Measurements from ENCODE around the gene ADPRM. TPM values are rescaled to one million over a fixed set of nuclear protein-coding genes. Genes with fewer than 3 reads are reported as not detected.

The ADPRM gene
- total RNA-seq, 1 experiment from 2014 or later: 2.9 TPM

DNA sequence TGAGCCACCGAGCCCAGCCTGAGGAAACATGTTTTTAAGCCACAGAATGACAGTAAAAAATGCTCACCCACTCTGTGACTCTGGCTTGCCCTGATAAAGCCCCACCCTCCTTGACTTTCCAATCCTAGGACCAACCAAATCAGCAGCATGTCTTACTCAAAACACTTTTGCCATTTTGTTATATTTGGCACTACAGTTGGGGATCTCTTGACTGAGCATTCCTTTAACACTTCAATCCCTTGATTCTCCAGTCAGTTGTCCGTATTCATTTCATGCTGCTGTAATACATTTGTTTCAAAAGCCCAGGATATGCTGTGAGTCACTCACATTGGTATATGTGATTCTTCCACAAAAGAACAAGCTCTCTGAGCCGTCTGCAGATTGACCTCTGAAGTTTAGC lies 48.4 kb upstream of the ADPRM start:
- ATAC-seq (no peak), DNase-seq (no peak)
- TF ChIP-seq EZH2 (IDR thresholded peaks at IDR 0.05; ENCODE audit: low read length, unreplicated experiment) (no peak), EZH2phosphoT487 (IDR thresholded peaks at IDR 0.05; ENCODE audit: borderline replicate concordance, low read length) (no peak)
- TF ChIP-seq, protein P1, sequence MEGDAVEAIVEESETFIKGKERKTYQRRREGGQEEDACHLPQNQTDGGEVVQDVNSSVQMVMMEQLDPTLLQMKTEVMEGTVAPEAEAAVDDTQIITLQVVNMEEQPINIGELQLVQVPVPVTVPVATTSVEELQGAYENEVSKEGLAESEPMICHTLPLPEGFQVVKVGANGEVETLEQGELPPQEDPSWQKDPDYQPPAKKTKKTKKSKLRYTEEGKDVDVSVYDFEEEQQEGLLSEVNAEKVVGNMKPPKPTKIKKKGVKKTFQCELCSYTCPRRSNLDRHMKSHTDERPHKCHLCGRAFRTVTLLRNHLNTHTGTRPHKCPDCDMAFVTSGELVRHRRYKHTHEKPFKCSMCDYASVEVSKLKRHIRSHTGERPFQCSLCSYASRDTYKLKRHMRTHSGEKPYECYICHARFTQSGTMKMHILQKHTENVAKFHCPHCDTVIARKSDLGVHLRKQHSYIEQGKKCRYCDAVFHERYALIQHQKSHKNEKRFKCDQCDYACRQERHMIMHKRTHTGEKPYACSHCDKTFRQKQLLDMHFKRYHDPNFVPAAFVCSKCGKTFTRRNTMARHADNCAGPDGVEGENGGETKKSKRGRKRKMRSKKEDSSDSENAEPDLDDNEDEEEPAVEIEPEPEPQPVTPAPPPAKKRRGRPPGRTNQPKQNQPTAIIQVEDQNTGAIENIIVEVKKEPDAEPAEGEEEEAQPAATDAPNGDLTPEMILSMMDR (conservative IDR thresholded peaks at IDR 0.05; ENCODE audit: low read depth, low read length): no peak
- H3K4me1 ChIP-seq (ENCODE audit: insufficient read depth, low read length): no peaks in the 10 kb centered on the region
- H3K9me3 ChIP-seq (ENCODE audit: low read length): no peaks in the 10 kb centered on the region
- no peaks in the 10 kb centered on the region for H3K36me3 ChIP-seq (ENCODE audit: low read depth, low read length)
- no peaks in the 10 kb centered on the region for H3K79me2 ChIP-seq (ENCODE audit: low read length)
- H2AFZ ChIP-seq (ENCODE audit: low read length): no peak overlapping the region
- intact Hi-C loops (cut with micrococcal nuclease): no loop called here
- POLR2A ChIA-PET (ENCODE audit: unreplicated experiment): no interaction called here
- H3F3A ChIP-seq (ENCODE audit: low read length, unreplicated experiment): no peaks in the 10 kb centered on the region
- no TSS peak for BruUV-seq (replicated peaks)
- CTCF ChIA-PET: no interaction called here
- no peaks in the 10 kb centered on the region for H3K27me3 ChIP-seq (ENCODE audit: low read length)
- no peak overlapping the region for H3K4me3 ChIP-seq (ENCODE audit: low read length)
- no peak overlapping the region for H3K4me2 ChIP-seq (ENCODE audit: low read length)
- no peaks in the 10 kb centered on the region for H4K20me1 ChIP-seq (ENCODE audit: low read length)
- no peaks in the 10 kb centered on the region for H3K9me2 ChIP-seq (replicated peaks; ENCODE audit: low read length)
- no peak overlapping the region for H3K9ac ChIP-seq (ENCODE audit: low read length)
- no peak overlapping the region for H3K27ac ChIP-seq (ENCODE audit: low read length)

DNA sequence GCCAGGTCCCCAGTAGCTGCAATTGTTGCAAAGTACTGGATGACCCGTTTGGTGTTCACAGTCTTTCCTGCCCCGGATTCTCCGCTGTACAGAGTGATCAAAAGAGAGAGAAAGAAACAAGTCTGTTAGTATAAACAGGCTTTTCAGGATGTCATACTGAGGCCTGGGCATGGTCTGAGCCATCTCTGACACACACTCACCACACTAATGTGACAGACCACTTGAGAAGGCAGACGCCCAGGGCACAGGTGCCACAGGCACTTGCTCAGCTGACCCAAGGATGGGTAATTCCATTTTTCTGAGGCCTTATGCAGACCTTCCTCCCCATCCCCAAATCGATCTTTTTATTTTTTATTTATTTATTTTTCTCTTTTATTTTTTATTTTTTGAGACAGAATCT lies 47.8 kb upstream of the ADPRM start:
- no peaks in the 10 kb centered on the region for H3K36me3 ChIP-seq (ENCODE audit: low read depth, low read length)
- H3K27ac ChIP-seq (ENCODE audit: low read length): no peak overlapping the region
- ChIA-PET CTCF (no interaction called here), POLR2A (ENCODE audit: unreplicated experiment) (no interaction called here)
- H2AFZ ChIP-seq (ENCODE audit: low read length): no peak overlapping the region
- no peak overlapping the region for H3K4me3 ChIP-seq (ENCODE audit: low read length)
- DNase-seq (no peak), ATAC-seq (no peak)
- H3K79me2 ChIP-seq (ENCODE audit: low read length): no peaks in the 10 kb centered on the region
- no peaks in the 10 kb centered on the region for H3K9me3 ChIP-seq (ENCODE audit: low read length)
- H3K4me2 ChIP-seq (ENCODE audit: low read length): no peak overlapping the region
- no peaks in the 10 kb centered on the region for H3F3A ChIP-seq (ENCODE audit: low read length, unreplicated experiment)
- no peak for TF ChIP-seq EZH2phosphoT487 (IDR thresholded peaks at IDR 0.05; ENCODE audit: borderline replicate concordance, low read length)
- no peak for TF ChIP-seq EZH2 (IDR thresholded peaks at IDR 0.05; ENCODE audit: low read length, unreplicated experiment)
- TF ChIP-seq, protein P1 (conservative IDR thresholded peaks at IDR 0.05; ENCODE audit: low read depth, low read length): no peak
- H3K9me2 ChIP-seq (replicated peaks; ENCODE audit: low read length): no peaks in the 10 kb centered on the region
- no peaks in the 10 kb centered on the region for H3K27me3 ChIP-seq (ENCODE audit: low read length)
- H3K4me1 ChIP-seq (ENCODE audit: insufficient read depth, low read length): no peaks in the 10 kb centered on the region
- intact Hi-C loops (cut with micrococcal nuclease): no loop called here
- no peak overlapping the region for H3K9ac ChIP-seq (ENCODE audit: low read length)
- H4K20me1 ChIP-seq (ENCODE audit: low read length): no peaks in the 10 kb centered on the region
- BruUV-seq (replicated peaks): no TSS peak

DNA sequence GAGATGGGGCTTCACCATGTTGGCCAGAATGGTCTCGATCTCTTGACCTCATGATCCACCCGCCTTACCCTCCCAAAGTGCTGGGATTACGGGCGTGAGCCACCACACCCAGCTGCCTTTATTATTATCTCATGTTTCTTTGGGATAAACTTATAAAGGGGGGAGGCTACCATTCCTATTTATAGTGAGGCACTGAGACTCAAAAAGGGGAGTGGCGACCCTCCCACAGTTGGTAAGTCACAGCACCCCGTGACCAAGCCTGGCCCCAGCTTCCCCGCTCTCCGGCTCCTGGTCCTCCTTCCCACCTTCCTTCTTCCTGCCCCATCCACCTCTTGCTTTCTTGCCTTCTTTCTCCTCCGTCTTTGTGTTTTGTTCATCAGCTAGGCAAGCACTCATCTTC lies 45.5 kb upstream of the ADPRM start:
- no peaks in the 10 kb centered on the region for H3K9me3 ChIP-seq (ENCODE audit: low read length)
- intact Hi-C loops (cut with micrococcal nuclease): no loop called here
- TF ChIP-seq, protein P1 (conservative IDR thresholded peaks at IDR 0.05; ENCODE audit: low read depth, low read length): no peak
- TF ChIP-seq EZH2 (IDR thresholded peaks at IDR 0.05; ENCODE audit: low read length, unreplicated experiment) (no peak), EZH2phosphoT487 (IDR thresholded peaks at IDR 0.05; ENCODE audit: borderline replicate concordance, low read length) (no peak)
- BruUV-seq (replicated peaks): no TSS peak
- ChIA-PET CTCF (no interaction called here), POLR2A (ENCODE audit: unreplicated experiment) (no interaction called here)
- DNase-seq (no peak), ATAC-seq (no peak)
- H3K36me3 ChIP-seq (ENCODE audit: low read depth, low read length): no peaks in the 10 kb centered on the region
- no peak overlapping the region for H3K27ac ChIP-seq (ENCODE audit: low read length)
- H3F3A ChIP-seq (ENCODE audit: low read length, unreplicated experiment): no peaks in the 10 kb centered on the region
- no peak overlapping the region for H2AFZ ChIP-seq (ENCODE audit: low read length)
- H3K27me3 ChIP-seq (ENCODE audit: low read length): no peaks in the 10 kb centered on the region
- H3K4me2 ChIP-seq (ENCODE audit: low read length): no peak overlapping the region
- no peaks in the 10 kb centered on the region for H3K4me1 ChIP-seq (ENCODE audit: insufficient read depth, low read length)
- no peaks in the 10 kb centered on the region for H4K20me1 ChIP-seq (ENCODE audit: low read length)
- H3K9ac ChIP-seq (ENCODE audit: low read length): no peak overlapping the region
- no peaks in the 10 kb centered on the region for H3K9me2 ChIP-seq (replicated peaks; ENCODE audit: low read length)
- no peak overlapping the region for H3K4me3 ChIP-seq (ENCODE audit: low read length)
- H3K79me2 ChIP-seq (ENCODE audit: low read length): no peaks in the 10 kb centered on the region

Data from PC-3 (cell line).